ENCODE measurements around the gene FREM1. TPM values are rescaled to one million over a fixed set of nuclear protein-coding genes. Genes with fewer than 3 reads are reported as not detected.

The FREM1 gene
- total and polyA plus RNA-seq, 2 donors: 2.1 to 5.1 TPM

- WGBS: 96% methylated on average over 2 of the region's 2 CpGs
Measured at GRCh38 chr9:14866200-14866749, 44.0 kb downstream of the FREM1 start.

GRCh38 chr9:14864309-14864708 is 45.9 kb downstream of the FREM1 start:
- no peaks in the 10 kb centered on the region for H3K27me3 ChIP-seq (ENCODE audit: control insufficient read depth in 2 of 2, insufficient read depth in 1 of 2, low read length in 1 of 2)
- no peaks in the 10 kb centered on the region for H3K36me3 ChIP-seq (ENCODE audit: control insufficient read depth in 2 of 2, insufficient read depth in 2 of 2, low read length in 1 of 2)
- DNase-seq (ENCODE audit: low read depth in 6 of 9, low spot score in 9 of 9): no peak
- H3K4me3 ChIP-seq (ENCODE audit: low read length in 2 of 2): no peak overlapping the region
- no peak overlapping the region for H3K27ac ChIP-seq (ENCODE audit: low read depth in 1 of 2, low read length in 1 of 2)
- no peaks in the 10 kb centered on the region for H3K4me1 ChIP-seq (ENCODE audit: control insufficient read depth in 2 of 2, insufficient read depth in 2 of 2, low read length in 2 of 2)
- 94% methylated on average over 1 of the region's 1 CpG for WGBS
- no peaks in the 10 kb centered on the region for H3K9me3 ChIP-seq (ENCODE audit: control insufficient read depth in 2 of 2, insufficient read depth in 1 of 2, low read length in 1 of 2)

More at GRCh38 chr9:14866200-14866749, 44.0 kb downstream of the FREM1 start:
- Histone ChIP-seq H3K36me3 (ENCODE audit: control insufficient read depth in 2 of 2, insufficient read depth in 2 of 2, low read length in 1 of 2) (no peaks in the 10 kb centered on the region), H3K27ac (ENCODE audit: low read depth in 1 of 2, low read length in 1 of 2) (no peak overlapping the region), H3K9me3 (ENCODE audit: control insufficient read depth in 2 of 2, insufficient read depth in 1 of 2, low read length in 1 of 2) (no peaks in the 10 kb centered on the region), H3K27me3 (ENCODE audit: control insufficient read depth in 2 of 2, insufficient read depth in 1 of 2, low read length in 1 of 2) (no peaks in the 10 kb centered on the region), H3K4me1 (ENCODE audit: control insufficient read depth in 2 of 2, insufficient read depth in 2 of 2, low read length in 2 of 2) (no peaks in the 10 kb centered on the region), H3K4me3 (ENCODE audit: low read length in 2 of 2) (no peak overlapping the region)
- no peak for DNase-seq (ENCODE audit: low read depth in 6 of 9, low spot score in 9 of 9)

GRCh38 chr9:14863402-14863801 is 46.8 kb downstream of the FREM1 start:
- no peaks in the 10 kb centered on the region for H3K27me3 ChIP-seq (ENCODE audit: control insufficient read depth in 2 of 2, insufficient read depth in 1 of 2, low read length in 1 of 2)
- no peak for DNase-seq (ENCODE audit: low read depth in 6 of 9, low spot score in 9 of 9)
- no peaks in the 10 kb centered on the region for H3K4me1 ChIP-seq (ENCODE audit: control insufficient read depth in 2 of 2, insufficient read depth in 2 of 2, low read length in 2 of 2)
- WGBS: 97% methylated on average over 3 of the region's 3 CpGs
- no peaks in the 10 kb centered on the region for H3K9me3 ChIP-seq (ENCODE audit: control insufficient read depth in 2 of 2, insufficient read depth in 1 of 2, low read length in 1 of 2)
- H3K36me3 ChIP-seq (ENCODE audit: control insufficient read depth in 2 of 2, insufficient read depth in 2 of 2, low read length in 1 of 2): no peaks in the 10 kb centered on the region
- H3K4me3 ChIP-seq (ENCODE audit: low read length in 2 of 2): no peak overlapping the region
- no peak overlapping the region for H3K27ac ChIP-seq (ENCODE audit: low read depth in 1 of 2, low read length in 1 of 2)

- H3K27me3 ChIP-seq (ENCODE audit: control insufficient read depth in 2 of 2, insufficient read depth in 1 of 2, low read length in 1 of 2): no peaks in the 10 kb centered on the region
- DNase-seq (ENCODE audit: low read depth in 6 of 9, low spot score in 9 of 9): no peak
- no peaks in the 10 kb centered on the region for H3K9me3 ChIP-seq (ENCODE audit: control insufficient read depth in 2 of 2, insufficient read depth in 1 of 2, low read length in 1 of 2)
Measured at GRCh38 chr9:14857449-14858305, 52.6 kb downstream of the FREM1 start.

GRCh38 chr9:14849851-14850250 is 60.4 kb downstream of the FREM1 start:
- no peak for DNase-seq (ENCODE audit: low read depth in 6 of 9, low spot score in 9 of 9)
- 38% methylated on average over 4 of the region's 4 CpGs for WGBS
- no peaks in the 10 kb centered on the region for H3K27me3 ChIP-seq (ENCODE audit: control insufficient read depth in 2 of 2, insufficient read depth in 1 of 2, low read length in 1 of 2)
- H3K36me3 ChIP-seq (ENCODE audit: control insufficient read depth in 2 of 2, insufficient read depth in 2 of 2, low read length in 1 of 2): no peaks in the 10 kb centered on the region
- H3K4me3 ChIP-seq (ENCODE audit: low read length in 2 of 2): no peak overlapping the region
- H3K27ac ChIP-seq (ENCODE audit: low read depth in 1 of 2, low read length in 1 of 2): no peak overlapping the region
- H3K9me3 ChIP-seq (ENCODE audit: control insufficient read depth in 2 of 2, insufficient read depth in 1 of 2, low read length in 1 of 2): no peaks in the 10 kb centered on the region
- H3K4me1 ChIP-seq (ENCODE audit: control insufficient read depth in 2 of 2, insufficient read depth in 2 of 2, low read length in 2 of 2): no peaks in the 10 kb centered on the region

More at GRCh38 chr9:14857449-14858305, 52.6 kb downstream of the FREM1 start:
- Histone ChIP-seq H3K36me3 (ENCODE audit: control insufficient read depth in 2 of 2, insufficient read depth in 2 of 2, low read length in 1 of 2) (no peaks in the 10 kb centered on the region), H3K27ac (ENCODE audit: low read depth in 1 of 2, low read length in 1 of 2) (no peak overlapping the region), H3K4me3 (ENCODE audit: low read length in 2 of 2) (no peak overlapping the region), H3K4me1 (ENCODE audit: control insufficient read depth in 2 of 2, insufficient read depth in 2 of 2, low read length in 2 of 2) (no peaks in the 10 kb centered on the region)
- 96% methylated on average over 7 of the region's 7 CpGs for WGBS

GRCh38 chr9:14849296-14849695 is 60.9 kb downstream of the FREM1 start:
- Histone ChIP-seq H3K9me3 (ENCODE audit: control insufficient read depth in 2 of 2, insufficient read depth in 1 of 2, low read length in 1 of 2) (no peaks in the 10 kb centered on the region), H3K36me3 (ENCODE audit: control insufficient read depth in 2 of 2, insufficient read depth in 2 of 2, low read length in 1 of 2) (no peaks in the 10 kb centered on the region), H3K4me1 (ENCODE audit: control insufficient read depth in 2 of 2, insufficient read depth in 2 of 2, low read length in 2 of 2) (no peaks in the 10 kb centered on the region), H3K4me3 (ENCODE audit: low read length in 2 of 2) (no peak overlapping the region), H3K27me3 (ENCODE audit: control insufficient read depth in 2 of 2, insufficient read depth in 1 of 2, low read length in 1 of 2) (no peaks in the 10 kb centered on the region), H3K27ac (ENCODE audit: low read depth in 1 of 2, low read length in 1 of 2) (no peak overlapping the region)
- DNase-seq (ENCODE audit: low read depth in 6 of 9, low spot score in 9 of 9): no peak
- WGBS: 71% methylated on average over 3 of the region's 3 CpGs

GRCh38 chr9:14846871-14847311 is 63.3 kb downstream of the FREM1 start:
- H3K27me3 ChIP-seq (ENCODE audit: control insufficient read depth in 2 of 2, insufficient read depth in 1 of 2, low read length in 1 of 2): no peaks in the 10 kb centered on the region
- H3K9me3 ChIP-seq (ENCODE audit: control insufficient read depth in 2 of 2, insufficient read depth in 1 of 2, low read length in 1 of 2): no peaks in the 10 kb centered on the region
- H3K27ac ChIP-seq (ENCODE audit: low read depth in 1 of 2, low read length in 1 of 2): no peak overlapping the region
- no peak overlapping the region for H3K4me3 ChIP-seq (ENCODE audit: low read length in 2 of 2)
- 60% methylated on average over 3 of the region's 3 CpGs for WGBS
- H3K36me3 ChIP-seq (ENCODE audit: control insufficient read depth in 2 of 2, insufficient read depth in 2 of 2, low read length in 1 of 2): no peaks in the 10 kb centered on the region
- H3K4me1 ChIP-seq (ENCODE audit: control insufficient read depth in 2 of 2, insufficient read depth in 2 of 2, low read length in 2 of 2): no peaks in the 10 kb centered on the region
- DNase-seq (ENCODE audit: low read depth in 6 of 9, low spot score in 9 of 9): peak; percentile 24 to 79 (median 61)

GRCh38 chr9:14843163-14843562 is 67.1 kb downstream of the FREM1 start:
- no peak overlapping the region for H3K27ac ChIP-seq (ENCODE audit: low read depth in 1 of 2, low read length in 1 of 2)
- H3K4me3 ChIP-seq (ENCODE audit: low read length in 2 of 2): no peak overlapping the region
- H3K4me1 ChIP-seq (ENCODE audit: control insufficient read depth in 2 of 2, insufficient read depth in 2 of 2, low read length in 2 of 2): no peaks in the 10 kb centered on the region
- no peak for DNase-seq (ENCODE audit: low read depth in 6 of 9, low spot score in 9 of 9)
- no peaks in the 10 kb centered on the region for H3K9me3 ChIP-seq (ENCODE audit: control insufficient read depth in 2 of 2, insufficient read depth in 1 of 2, low read length in 1 of 2)
- WGBS: 92% methylated on average over 2 of the region's 2 CpGs
- no peaks in the 10 kb centered on the region for H3K36me3 ChIP-seq (ENCODE audit: control insufficient read depth in 2 of 2, insufficient read depth in 2 of 2, low read length in 1 of 2)
- H3K27me3 ChIP-seq (ENCODE audit: control insufficient read depth in 2 of 2, insufficient read depth in 1 of 2, low read length in 1 of 2): no peaks in the 10 kb centered on the region

- WGBS: 96% methylated on average over 10 of the region's 10 CpGs
- Histone ChIP-seq H3K27me3 (ENCODE audit: control insufficient read depth in 2 of 2, insufficient read depth in 1 of 2, low read length in 1 of 2) (no peaks in the 10 kb centered on the region), H3K4me3 (ENCODE audit: low read length in 2 of 2) (no peak overlapping the region), H3K4me1 (ENCODE audit: control insufficient read depth in 2 of 2, insufficient read depth in 2 of 2, low read length in 2 of 2) (no peaks in the 10 kb centered on the region), H3K36me3 (ENCODE audit: control insufficient read depth in 2 of 2, insufficient read depth in 2 of 2, low read length in 1 of 2) (no peaks in the 10 kb centered on the region), H3K9me3 (ENCODE audit: control insufficient read depth in 2 of 2, insufficient read depth in 1 of 2, low read length in 1 of 2) (no peaks in the 10 kb centered on the region), H3K27ac (ENCODE audit: low read depth in 1 of 2, low read length in 1 of 2) (no peak overlapping the region)
- DNase-seq (ENCODE audit: low read depth in 6 of 9, low spot score in 9 of 9): no peak
Measured at GRCh38 chr9:14842269-14842668, 68.0 kb downstream of the FREM1 start.

All from thymus (tissue), 11 donors.